ES-I3 (cell line): Measurements from ENCODE around the gene SLC17A5.
"Not testable (repeated sequence)": the region's sequence is repeated elsewhere in the genome, so short reads cannot be mapped to it uniquely, and the experiment has no call there.

Experiments
- H3K36me3 ChIP-seq: 2 replicates; pipeline ENCODE4 v1.6.1; 2013; ENCODE audit warnings: mild to moderate bottlenecking, low read length, control low read depth, moderate library complexity; ENCODE audit not compliant: insufficient read depth
- H3K4me1 ChIP-seq: 2 replicates; pipeline ENCODE4 v1.6.1; 2013; ENCODE audit warnings: mild to moderate bottlenecking, control low read depth, low read length; ENCODE audit not compliant: insufficient read depth
- H3K9ac ChIP-seq: 2 replicates; pipeline ENCODE4 v1.6.1; 2013; ENCODE audit warnings: low read depth, mild to moderate bottlenecking, low read length, moderate library complexity
- H3K9me3 ChIP-seq: 2 replicates; pipeline ENCODE4 v1.6.1; 2013; ENCODE audit warnings: mild to moderate bottlenecking, low read length, moderate library complexity; ENCODE audit not compliant: control insufficient read depth, insufficient read depth

The SLC17A5 gene

GRCh38 chr6:73558624-73559398, 95.0 kb downstream of the SLC17A5 start:
- H3K4me1 ChIP-seq: peaks cover 21% of the 10 kb centered on the region
- H3K9ac ChIP-seq: no peak overlapping the region
- H3K36me3 ChIP-seq: no peaks in the 10 kb centered on the region
- H3K9me3 ChIP-seq: no peaks in the 10 kb centered on the region

GRCh38 chr6:73556836-73557235, 97.0 kb downstream of the SLC17A5 start:
- H3K9ac ChIP-seq: no peak overlapping the region
- H3K4me1 ChIP-seq: peaks cover 21% of the 10 kb centered on the region
- H3K36me3 ChIP-seq: no peaks in the 10 kb centered on the region

GRCh38 chr6:73555380-73555949, 98.3 kb downstream of the SLC17A5 start:
- not testable (repeated sequence) for H3K36me3 ChIP-seq, H3K9ac ChIP-seq, H3K9me3 ChIP-seq
- H3K4me1 ChIP-seq: peaks cover 19% of the 10 kb centered on the region

More at GRCh38 chr6:73556836-73557235, 97.0 kb downstream of the SLC17A5 start:
- no peaks in the 10 kb centered on the region for H3K9me3 ChIP-seq

- H3K36me3 ChIP-seq, H3K9ac ChIP-seq, H3K4me1 ChIP-seq, H3K9me3 ChIP-seq: not testable (repeated sequence)
These were observed 102.7 kb downstream of the SLC17A5 start for GRCh38 chr6:73551115-73551514.

- H3K4me1 ChIP-seq: no peaks in the 10 kb centered on the region
- no peaks in the 10 kb centered on the region for H3K36me3 ChIP-seq
- no peak overlapping the region for H3K9ac ChIP-seq
- no peaks in the 10 kb centered on the region for H3K9me3 ChIP-seq
These were observed 105.0 kb downstream of the SLC17A5 start for GRCh38 chr6:73548458-73549446.

GRCh38 chr6:73547036-73547435, 106.8 kb downstream of the SLC17A5 start:
- Histone ChIP-seq H3K36me3 (no peaks in the 10 kb centered on the region), H3K9me3 (no peaks in the 10 kb centered on the region), H3K9ac (no peak overlapping the region), H3K4me1 (no peaks in the 10 kb centered on the region)
